HG02885 (cell line): ENCODE measurements around the gene NHLRC4.
A peak's percentile ranks its signal among the peaks of the same experiment; 100 is the strongest.

ENCODE experiments used
- ATAC-seq: cut with Tn5 transposase; IDR thresholded peaks from one replicate; pipeline ENCODE4 v1.9.1; 2021; ENCODE audit warnings: mild to moderate bottlenecking; ENCODE audit not compliant: unreplicated experiment, poor library complexity

The NHLRC4 gene

GRCh38 chr16:566475-567372 lies at the start of gene NHLRC4:
TSS of gene NHLRC4 (plus strand) at chr16:567005. CDS start at chr16:568048, 1,043 bp downstream.
- ATAC-seq = peak; percentile 47

- ATAC-seq = no peak
Measured at GRCh38 chr16:518858-519257, 47.9 kb upstream of the NHLRC4 start.

GRCh38 chr16:519425-519824 lies 47.4 kb upstream of the NHLRC4 start:
- no peak for ATAC-seq

GRCh38 chr16:519841-520687 lies 46.7 kb upstream of the NHLRC4 start:
- no peak for ATAC-seq

- ATAC-seq = no peak
Measured at GRCh38 chr16:520847-521246, 46.0 kb upstream of the NHLRC4 start.

GRCh38 chr16:521381-522210 lies 45.2 kb upstream of the NHLRC4 start:
- ATAC-seq = no peak

- no peak for ATAC-seq
Measured at GRCh38 chr16:522320-523096, 44.3 kb upstream of the NHLRC4 start.

- ATAC-seq = no peak
Measured at GRCh38 chr16:523097-523741, 43.6 kb upstream of the NHLRC4 start.

GRCh38 chr16:524274-525040 lies 42.3 kb upstream of the NHLRC4 start:
- ATAC-seq = no peak

- ATAC-seq = no peak
Measured at GRCh38 chr16:525123-525519, 41.7 kb upstream of the NHLRC4 start.

- ATAC-seq = no peak
Measured at GRCh38 chr16:525520-526180, 41.2 kb upstream of the NHLRC4 start.

GRCh38 chr16:526181-527014 lies 40.4 kb upstream of the NHLRC4 start:
- ATAC-seq = no peak

- ATAC-seq = peak; percentile 75
Measured at GRCh38 chr16:527015-527903, 39.5 kb upstream of the NHLRC4 start, which contains the start of gene CAPN15. TSS of gene CAPN15 (plus strand) at chr16:527712. CDS start at chr16:546839, 19,127 bp downstream.

- ATAC-seq = peak; percentile 7
Measured at GRCh38 chr16:528111-529011, 38.4 kb upstream of the NHLRC4 start.

GRCh38 chr16:529012-529575 lies 37.7 kb upstream of the NHLRC4 start:
- ATAC-seq = no peak
